GM19351 (cell line): ENCODE measurements around the gene DKC1.
A peak's percentile ranks its signal among the peaks of the same experiment; 100 is the strongest.

ENCODE experiments used
- ATAC-seq: cut with Tn5 transposase; IDR thresholded peaks from one replicate; pipeline ENCODE4 v1.9.1; 2021; ENCODE audit warnings: mild to moderate bottlenecking, moderate library complexity; ENCODE audit not compliant: unreplicated experiment

Gene DKC1

GRCh38 chrX:154762537-154763296, at the start of gene DKC1:
TSS of gene DKC1 (plus strand) at chrX:154762864. CDS start at chrX:154762966, 102 bp downstream.
- peak; percentile 83 for ATAC-seq

GRCh38 chrX:154714925-154715324, 47.7 kb upstream of the DKC1 start:
- peak; percentile 60 for ATAC-seq

- no peak for ATAC-seq
Measured at GRCh38 chrX:154715825-154716224, 46.8 kb upstream of the DKC1 start.

GRCh38 chrX:154717824-154718223, 44.8 kb upstream of the DKC1 start:
- no peak for ATAC-seq

- ATAC-seq = no peak
Measured at GRCh38 chrX:154718616-154719015, 44.0 kb upstream of the DKC1 start.

GRCh38 chrX:154719132-154719675, 43.5 kb upstream of the DKC1 start:
- no peak for ATAC-seq

- ATAC-seq = no peak
Measured at GRCh38 chrX:154720067-154720466, 42.6 kb upstream of the DKC1 start.

- no peak for ATAC-seq
Measured at GRCh38 chrX:154721155-154721554, 41.5 kb upstream of the DKC1 start.

DNA sequence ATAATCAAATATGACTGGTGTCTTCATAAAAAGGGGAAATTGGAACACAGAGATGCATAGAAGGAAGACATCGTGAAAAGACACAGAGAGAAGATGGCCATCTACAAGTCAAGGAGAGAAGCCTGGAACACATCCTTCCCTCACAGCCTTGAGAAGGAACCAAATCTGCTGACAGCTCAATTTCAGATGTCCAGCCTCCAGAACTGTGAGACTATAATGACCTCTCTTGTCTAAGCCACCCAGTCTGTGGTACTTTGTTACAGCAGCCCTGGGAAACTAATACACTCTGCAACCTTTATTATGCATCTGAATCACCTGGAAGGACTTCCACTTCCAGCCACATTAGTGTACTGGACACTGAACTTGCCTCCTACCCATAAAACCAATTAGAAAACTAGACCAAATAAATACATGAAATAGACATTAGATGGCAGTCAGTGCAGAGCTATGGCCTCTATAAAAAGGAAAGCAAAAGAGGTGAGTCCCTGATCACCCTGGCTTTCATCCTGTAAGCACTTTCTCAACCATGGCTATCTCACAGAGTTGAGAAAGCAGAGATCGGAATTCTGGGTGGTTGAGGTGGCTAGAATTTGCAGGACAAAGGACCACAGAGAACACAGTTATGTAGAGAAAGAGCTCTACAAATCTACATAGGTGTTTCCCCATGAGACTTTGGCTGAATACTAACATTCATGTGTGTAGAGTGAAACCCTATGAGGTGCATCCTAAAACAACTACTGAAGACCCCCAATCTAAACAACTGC, 37.5 kb upstream of the DKC1 start:
- no peak for ATAC-seq

GRCh38 chrX:154727418-154727817, 35.2 kb upstream of the DKC1 start:
- ATAC-seq = no peak

- ATAC-seq = no peak
Measured at GRCh38 chrX:154727871-154728270, 34.8 kb upstream of the DKC1 start.

DNA sequence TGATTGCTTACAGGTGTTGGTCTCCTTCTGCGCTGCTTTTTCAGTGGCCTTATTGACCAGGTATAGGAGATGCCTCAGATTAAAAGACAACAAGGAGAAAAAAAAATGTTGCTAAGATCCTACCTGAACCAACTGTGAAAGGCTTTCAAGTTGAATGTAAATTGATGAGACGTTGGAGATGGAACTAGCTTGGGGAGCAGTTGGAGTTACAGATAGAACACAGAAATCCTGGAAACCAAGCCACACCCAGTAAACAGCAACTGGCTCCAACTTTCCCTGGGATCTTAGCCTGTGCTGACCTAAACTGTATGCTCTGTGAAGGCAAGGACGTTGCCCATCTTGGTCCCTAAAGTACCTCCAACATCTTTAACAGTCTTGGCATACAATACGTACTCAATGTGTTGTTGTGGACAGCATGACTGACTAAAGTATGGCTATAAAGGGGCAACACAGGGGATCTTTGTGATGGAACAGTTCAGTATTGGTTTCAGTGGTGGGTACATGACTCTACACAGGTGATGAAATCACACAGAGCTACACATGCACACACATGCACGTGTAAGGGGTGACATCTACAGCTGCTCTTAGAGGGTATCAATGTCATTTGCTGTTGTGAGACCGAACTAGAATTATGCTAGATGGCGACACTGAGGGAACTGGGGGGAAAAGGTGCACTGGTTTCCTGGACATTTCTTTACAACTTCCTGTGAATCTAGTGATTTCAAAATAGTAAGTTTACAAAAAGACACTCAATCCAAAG, 34.1 kb upstream of the DKC1 start:
- no peak for ATAC-seq

- no peak for ATAC-seq
Measured at GRCh38 chrX:154729439-154729838, 33.2 kb upstream of the DKC1 start.

- no peak for ATAC-seq
Measured at GRCh38 chrX:154730253-154730891, 32.3 kb upstream of the DKC1 start.

DNA sequence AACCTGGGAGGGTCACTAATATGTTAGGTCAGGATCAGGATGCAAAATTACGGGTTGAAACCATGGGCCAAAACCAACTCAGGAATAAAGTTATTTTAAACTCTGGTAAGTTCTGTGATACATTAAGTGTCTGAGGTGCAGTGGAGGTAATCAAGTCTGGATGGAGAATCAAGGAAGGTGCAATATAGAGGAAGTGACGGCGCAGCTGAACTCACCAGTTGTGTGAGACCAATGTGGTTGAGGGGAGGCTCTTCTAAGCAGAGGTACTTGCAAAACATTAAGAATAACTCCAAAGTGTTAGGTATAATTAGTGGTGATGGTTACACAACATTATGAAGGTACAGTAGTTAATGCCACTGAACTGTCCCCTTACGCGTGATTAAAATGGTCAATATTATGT, 31.5 kb upstream of the DKC1 start:
- ATAC-seq = no peak

GRCh38 chrX:154731881-154732280, 30.8 kb upstream of the DKC1 start:
- ATAC-seq = no peak

- ATAC-seq = no peak
Measured at GRCh38 chrX:154732421-154733065, 30.1 kb upstream of the DKC1 start.

DNA sequence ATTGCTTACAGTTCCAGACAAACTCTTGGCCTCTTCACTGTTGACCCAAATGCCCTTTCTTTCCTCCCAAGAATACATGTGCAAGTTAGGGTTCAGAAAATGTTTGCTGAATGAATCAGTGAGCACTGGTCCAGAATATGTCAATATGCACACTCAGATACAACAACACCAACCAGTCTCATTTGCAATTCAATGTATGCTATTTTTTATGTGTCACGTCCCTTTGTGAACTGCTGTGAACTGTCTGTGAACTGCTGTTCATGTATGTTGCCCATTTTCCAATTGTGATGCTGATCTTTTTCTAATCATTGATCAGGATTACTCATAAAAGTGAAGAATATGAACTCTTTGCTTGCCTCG, 29.6 kb upstream of the DKC1 start:
- ATAC-seq = no peak

DNA sequence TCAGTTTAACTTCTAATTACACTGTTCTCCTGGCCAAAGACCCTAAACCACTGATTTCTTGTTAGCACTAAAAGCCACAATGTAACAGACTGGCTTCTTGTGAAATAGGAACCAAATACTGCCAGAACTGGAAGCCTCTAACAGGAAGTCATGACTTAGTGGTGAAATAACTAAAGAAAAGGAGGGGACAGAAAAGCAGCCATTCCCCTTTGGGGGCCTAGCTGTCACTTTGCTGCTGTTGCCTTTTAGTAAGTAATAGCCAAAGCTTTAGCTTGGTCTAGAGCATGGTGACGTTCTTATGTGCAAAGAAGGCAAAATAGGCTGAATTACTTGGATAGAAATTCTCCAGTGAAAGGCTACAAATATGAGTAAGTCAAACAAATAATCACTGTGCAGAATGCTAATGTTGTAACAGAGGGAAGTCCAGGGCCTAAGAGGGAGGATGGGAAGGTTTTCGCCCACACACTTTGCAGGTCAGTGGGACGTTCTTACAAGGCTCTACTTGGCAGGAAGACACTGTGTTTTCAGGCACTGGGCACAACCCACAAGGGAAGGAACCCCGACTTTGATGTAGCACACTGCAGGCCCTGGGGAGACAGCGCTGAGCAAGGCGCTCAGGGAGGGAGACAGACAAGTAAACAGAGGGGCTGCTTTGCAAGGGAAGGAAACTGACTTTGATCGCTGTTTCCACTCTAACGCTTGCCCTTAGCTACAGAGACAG, 28.4 kb upstream of the DKC1 start:
- peak; percentile 47 for ATAC-seq
